Trophoblast cell (in vitro differentiated cells and primary cell): Measurements from ENCODE around the gene PPA1.

Experiments used
- DNase-seq, 2 donors: peaks; one replicate each; pipeline ENCODE4 v3.0.0-alpha.2; 2016
- H2AFZ ChIP-seq: 2 replicates; pipeline ENCODE4 v1.6.1; 2013; ENCODE audit warnings: low read length, moderate library complexity, mild to moderate bottlenecking; ENCODE audit not compliant: insufficient read depth, poor library complexity
- H2AK5ac ChIP-seq: 2 replicates; pipeline ENCODE4 v1.6.1; 2013; ENCODE audit warnings: mild to moderate bottlenecking, low read length
- H2BK120ac ChIP-seq: 2 replicates; pipeline ENCODE4 v1.6.1; 2013; ENCODE audit warnings: low read length, mild to moderate bottlenecking, moderate library complexity; ENCODE audit not compliant: insufficient read depth, poor library complexity
- H2BK12ac ChIP-seq: 2 replicates; pipeline ENCODE4 v1.6.1; 2013; ENCODE audit warnings: mild to moderate bottlenecking, low read length, moderate library complexity
- H2BK5ac ChIP-seq: 2 replicates; pipeline ENCODE4 v1.6.1; 2013; ENCODE audit warnings: low read length, low read depth, moderate library complexity, mild to moderate bottlenecking; ENCODE audit not compliant: poor library complexity
- H3K14ac ChIP-seq: 2 replicates; pipeline ENCODE4 v1.6.1; 2013; ENCODE audit warnings: mild to moderate bottlenecking, low read length
- H3K18ac ChIP-seq: 2 replicates; pipeline ENCODE4 v1.6.1; 2013; ENCODE audit warnings: mild to moderate bottlenecking, low read length
- H3K23ac ChIP-seq: 2 replicates; pipeline ENCODE4 v1.6.1; 2013; ENCODE audit warnings: low read length
- H3K27ac ChIP-seq: 2 replicates; pipeline ENCODE4 v1.5.1; 2013; ENCODE audit warnings: low read depth, mild to moderate bottlenecking, inconsistent platforms, low read length, moderate library complexity
- H3K27me3 ChIP-seq: 2 replicates; pipeline ENCODE4 v1.6.1; 2013; ENCODE audit warnings: inconsistent platforms, mild to moderate bottlenecking, low read length, moderate library complexity; ENCODE audit not compliant: insufficient read depth
- H3K36me3 ChIP-seq, 2 experiments: 1 replicate in 1 of 2; 2 replicates in 1 of 2; pipeline ENCODE4 v1.6.1; 2013; ENCODE audit warnings: low read length in 2 of 2, mild to moderate bottlenecking in 2 of 2, moderate library complexity in 1 of 2; ENCODE audit not compliant: insufficient read depth in 2 of 2, control insufficient read depth in 1 of 2
- H3K4ac ChIP-seq: 2 replicates; pipeline ENCODE4 v1.6.1; 2013; ENCODE audit warnings: low read depth, mild to moderate bottlenecking, low read length, moderate library complexity
- H3K4me1 ChIP-seq, 2 experiments: 1 replicate in 1 of 2; 2 replicates in 1 of 2; pipeline ENCODE4 v1.6.1; 2013; ENCODE audit warnings: low read length in 2 of 2, mild to moderate bottlenecking in 2 of 2, moderate library complexity in 1 of 2; ENCODE audit not compliant: insufficient read depth in 2 of 2, control insufficient read depth in 1 of 2
- H3K4me2 ChIP-seq: 2 replicates; pipeline ENCODE4 v1.6.1; 2013; ENCODE audit warnings: inconsistent platforms, mild to moderate bottlenecking, low read length, moderate library complexity
- H3K4me3 ChIP-seq: 2 replicates; pipeline ENCODE4 v1.5.1; 2013; ENCODE audit warnings: mild to moderate bottlenecking, low read depth, low read length, inconsistent platforms
- H3K79me1 ChIP-seq: one replicate; pipeline ENCODE4 v1.6.1; 2013; ENCODE audit warnings: low read length
- H3K79me2 ChIP-seq: 2 replicates; pipeline ENCODE4 v1.6.1; 2013; ENCODE audit warnings: low read length, mild to moderate bottlenecking; ENCODE audit not compliant: control insufficient read depth, insufficient read depth, poor library complexity
- H3K9ac ChIP-seq: 2 replicates; pipeline ENCODE4 v1.6.1; 2013; ENCODE audit warnings: mild to moderate bottlenecking, low read length
- H3K9me3 ChIP-seq: 2 replicates; pipeline ENCODE4 v1.6.1; 2013; ENCODE audit warnings: low read depth, mild to moderate bottlenecking, control low read depth, inconsistent platforms, low read length; ENCODE audit not compliant: insufficient read depth
- H4K12ac ChIP-seq: 2 replicates; pipeline ENCODE4 v1.6.1; 2013; ENCODE audit warnings: low read depth, mild to moderate bottlenecking, low read length, moderate library complexity
- H4K8ac ChIP-seq: 2 replicates; pipeline ENCODE4 v1.6.1; 2013; ENCODE audit warnings: low read depth, mild to moderate bottlenecking, low read length, moderate library complexity
- H4K91ac ChIP-seq: one replicate; pipeline ENCODE4 v1.6.1; 2013; ENCODE audit warnings: low read depth, mild to moderate bottlenecking, low read length, moderate library complexity
- WGBS: extraction: QIAGEN DNeasy Blood & Tissue Kit; methylation state at CpG from one replicate; pipeline ENCODE4 v1.1.7; 2013; ENCODE audit warnings: missing lambda C conversion rate; ENCODE audit not compliant: insufficient read length, insufficient coverage; ENCODE audit errors: extremely low coverage; 5-methylcytosine and 5-hydroxymethylcytosine counted together

The PPA1 gene

GRCh38 chr10:70193391-70193844 is 39.8 kb downstream of the PPA1 start:
- no peaks in the 10 kb centered on the region for H3K4me1 ChIP-seq
- H3K23ac ChIP-seq, result no peak overlapping the region
- no peak overlapping the region for H2BK120ac ChIP-seq
- no peak overlapping the region for H2BK12ac ChIP-seq
- no peak overlapping the region for H3K4me3 ChIP-seq
- H3K4ac ChIP-seq, result no peak overlapping the region
- H2AFZ ChIP-seq, result no peak overlapping the region
- H3K14ac ChIP-seq, result no peak overlapping the region
- peaks cover 0 to 4% of the 10 kb centered on the region in 2 experiments for H3K36me3 ChIP-seq
- H4K8ac ChIP-seq, result no peak overlapping the region
- H3K79me2 ChIP-seq, result no peaks in the 10 kb centered on the region
- H3K27ac ChIP-seq, result no peak overlapping the region
- peak overlapping the region; percentile 26 for H4K12ac ChIP-seq
- DNase-seq, result peak; percentile 57 to 77
- no CpG with 5 or more reads among the region's 7 CpGs for WGBS
- no peak overlapping the region for H3K9ac ChIP-seq
- no peak overlapping the region for H2BK5ac ChIP-seq
- H3K9me3 ChIP-seq, result no peaks in the 10 kb centered on the region
- H3K4me2 ChIP-seq, result no peak overlapping the region
- no peak overlapping the region for H3K18ac ChIP-seq
- H3K27me3 ChIP-seq, result no peaks in the 10 kb centered on the region
- no peak overlapping the region for H2AK5ac ChIP-seq
- no peaks in the 10 kb centered on the region for H3K79me1 ChIP-seq
- H4K91ac ChIP-seq, result no peak overlapping the region

GRCh38 chr10:70192326-70192968 is 40.8 kb downstream of the PPA1 start:
- Histone ChIP-seq H4K12ac (no peak overlapping the region), H2AFZ (no peak overlapping the region), H3K27ac (no peak overlapping the region), H4K8ac (no peak overlapping the region), H4K91ac (no peak overlapping the region), H3K79me1 (no peaks in the 10 kb centered on the region), H2BK5ac (no peak overlapping the region), H3K23ac (no peak overlapping the region), H3K36me3 (no peaks in the 10 kb centered on the region), H3K4me2 (no peak overlapping the region), H2AK5ac (no peak overlapping the region), H3K14ac (no peak overlapping the region), H3K27me3 (no peaks in the 10 kb centered on the region), H3K9me3 (no peaks in the 10 kb centered on the region), H3K4me1 (no peaks in the 10 kb centered on the region), H2BK120ac (no peak overlapping the region), H3K18ac (no peak overlapping the region), H3K9ac (no peak overlapping the region), H3K4me3 (no peak overlapping the region), H2BK12ac (no peak overlapping the region), H3K79me2 (no peaks in the 10 kb centered on the region), H3K4ac (no peak overlapping the region)
- peak; percentile 26 to 72 for DNase-seq
- WGBS, result no CpG with 5 or more reads among the region's 5 CpGs

- no peak overlapping the region for H3K27ac ChIP-seq
- no peak overlapping the region for H3K14ac ChIP-seq
- no peak overlapping the region for H4K8ac ChIP-seq
- H4K91ac ChIP-seq, result no peak overlapping the region
- no peak overlapping the region for H2AFZ ChIP-seq
- no peak overlapping the region for H2BK120ac ChIP-seq
- no peak overlapping the region for H2BK5ac ChIP-seq
- H3K36me3 ChIP-seq, result no peaks in the 10 kb centered on the region
- H3K4me3 ChIP-seq, result no peak overlapping the region
- no peaks in the 10 kb centered on the region for H3K9me3 ChIP-seq
- no peak overlapping the region for H3K4ac ChIP-seq
- H3K27me3 ChIP-seq, result no peaks in the 10 kb centered on the region
- peak; percentile 49 to 92 for DNase-seq
- no peak overlapping the region for H3K18ac ChIP-seq
- H2AK5ac ChIP-seq, result no peak overlapping the region
- no peak overlapping the region for H3K9ac ChIP-seq
- H3K4me1 ChIP-seq, result no peaks in the 10 kb centered on the region
- no peaks in the 10 kb centered on the region for H3K79me1 ChIP-seq
- no peak overlapping the region for H4K12ac ChIP-seq
- H3K79me2 ChIP-seq, result no peaks in the 10 kb centered on the region
- H3K4me2 ChIP-seq, result no peak overlapping the region
- no peak overlapping the region for H2BK12ac ChIP-seq
- H3K23ac ChIP-seq, result no peak overlapping the region
Measured at GRCh38 chr10:70191972-70192305, 41.3 kb downstream of the PPA1 start.

- Histone ChIP-seq H3K9ac (no peak overlapping the region), H3K4me1 (no peaks in the 10 kb centered on the region), H4K8ac (no peak overlapping the region), H2AK5ac (no peak overlapping the region), H3K79me1 (no peaks in the 10 kb centered on the region), H2BK5ac (no peak overlapping the region), H3K4me3 (no peak overlapping the region), H3K79me2 (no peaks in the 10 kb centered on the region), H3K9me3 (no peaks in the 10 kb centered on the region), H3K14ac (no peak overlapping the region), H3K4me2 (no peak overlapping the region), H2BK12ac (no peak overlapping the region), H3K27ac (no peak overlapping the region), H3K27me3 (no peaks in the 10 kb centered on the region), H3K4ac (no peak overlapping the region), H2AFZ (no peak overlapping the region), H3K18ac (no peak overlapping the region), H2BK120ac (no peak overlapping the region), H4K12ac (no peak overlapping the region), H3K23ac (no peak overlapping the region), H3K36me3 (no peaks in the 10 kb centered on the region), H4K91ac (no peak overlapping the region)
- WGBS, result no CpG with 5 or more reads among the region's 4 CpGs
- no peak for DNase-seq
Measured at GRCh38 chr10:70191161-70191971, 41.9 kb downstream of the PPA1 start.
